Hepatocyte (in vitro differentiated cells): Measurements from ENCODE around the gene GCNA.
"Not testable (repeated sequence)": the region's sequence is repeated elsewhere in the genome, so short reads cannot be mapped to it uniquely, and the experiment has no call there.

Experiments
- EZH2phosphoT487 ChIP-seq: fragments of 200-600 bp; sonication (generic); IDR thresholded peaks from one replicate; pipeline ENCODE4 v1.6.1; 2018; ENCODE audit warnings: antibody characterized with exemption, mild to moderate bottlenecking, low read depth, moderate library complexity; ENCODE audit not compliant: unreplicated experiment, severe bottlenecking
- TF ChIP-seq, protein P1 (sequence below): fragments of 200-600 bp; sonication (generic); IDR thresholded peaks from 2 replicates; pipeline ENCODE4 v1.5.1; 2016; ENCODE audit warnings: antibody characterized with exemption, mild to moderate bottlenecking; ENCODE audit not compliant: poor library complexity

DNA sequence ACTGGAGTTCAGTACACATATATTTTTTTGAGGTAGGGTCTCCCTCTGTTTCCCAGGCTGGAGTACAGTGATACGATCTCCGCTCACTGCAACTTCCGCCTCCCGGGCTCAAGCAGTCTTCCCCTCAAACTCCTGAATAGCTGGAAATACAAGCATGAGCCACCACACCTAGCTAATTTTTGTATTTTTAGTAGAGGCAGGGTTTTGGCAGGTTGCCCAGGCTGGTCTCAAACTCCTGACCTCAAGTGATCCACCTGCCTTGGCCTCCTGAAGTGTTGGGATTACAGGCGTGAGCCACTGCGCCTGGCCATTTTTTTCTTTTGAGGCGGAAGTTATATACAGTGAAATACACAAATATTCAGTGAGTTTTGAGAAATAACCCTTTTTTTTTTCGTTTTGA is 6.8 kb upstream of the GCNA start:
- TF ChIP-seq, protein P1, sequence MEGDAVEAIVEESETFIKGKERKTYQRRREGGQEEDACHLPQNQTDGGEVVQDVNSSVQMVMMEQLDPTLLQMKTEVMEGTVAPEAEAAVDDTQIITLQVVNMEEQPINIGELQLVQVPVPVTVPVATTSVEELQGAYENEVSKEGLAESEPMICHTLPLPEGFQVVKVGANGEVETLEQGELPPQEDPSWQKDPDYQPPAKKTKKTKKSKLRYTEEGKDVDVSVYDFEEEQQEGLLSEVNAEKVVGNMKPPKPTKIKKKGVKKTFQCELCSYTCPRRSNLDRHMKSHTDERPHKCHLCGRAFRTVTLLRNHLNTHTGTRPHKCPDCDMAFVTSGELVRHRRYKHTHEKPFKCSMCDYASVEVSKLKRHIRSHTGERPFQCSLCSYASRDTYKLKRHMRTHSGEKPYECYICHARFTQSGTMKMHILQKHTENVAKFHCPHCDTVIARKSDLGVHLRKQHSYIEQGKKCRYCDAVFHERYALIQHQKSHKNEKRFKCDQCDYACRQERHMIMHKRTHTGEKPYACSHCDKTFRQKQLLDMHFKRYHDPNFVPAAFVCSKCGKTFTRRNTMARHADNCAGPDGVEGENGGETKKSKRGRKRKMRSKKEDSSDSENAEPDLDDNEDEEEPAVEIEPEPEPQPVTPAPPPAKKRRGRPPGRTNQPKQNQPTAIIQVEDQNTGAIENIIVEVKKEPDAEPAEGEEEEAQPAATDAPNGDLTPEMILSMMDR = not testable (repeated sequence)
- TF ChIP-seq EZH2phosphoT487 = not testable (repeated sequence)
